HepG2 (cell line): ENCODE results near the gene MAGEB17. TPM values are rescaled to one million over a fixed set of nuclear protein-coding genes. Genes with fewer than 3 reads are reported as not detected.
"Not testable (repeated sequence)": the region's sequence is repeated elsewhere in the genome, so short reads cannot be mapped to it uniquely, and the experiment has no call there.

Source experiments
- ATAC-seq: fragments of 200-7000 bp; cut with Tn5 transposase; 3 replicates; pipeline ENCODE4 v1.9.1; 2020; ENCODE audit warnings: mild to moderate bottlenecking, moderate library complexity
- BruUV-seq: library from RNA; stranded (reverse); fragments of 400-500 nt; replicated peaks from 2 replicates; lab custom pipeline; 2021; lab: Mats Ljungman, UMichigan
- CTCF ChIA-PET: fragments of 300-600 bp; formaldehyde crosslinking; extraction: SDS; loops from one replicate; lab custom pipeline; 2021; ENCODE audit warnings: low total read pairs, inconsistent platforms, low intra/inter-chr PET ratio; lab: Yijun Ruan, JAX
- POLR2A ChIA-PET: fragments of 350-600 bp; sonication (Branson Sonifier 250); formaldehyde crosslinking; loops from one replicate; lab custom pipeline; 2020; ENCODE audit warnings: antibody characterized with exemption, inconsistent platforms; lab: Yijun Ruan, JAX
- DNase-seq: peaks from one replicate; pipeline ENCODE4 v3.0.0-alpha.2; 2015; ENCODE audit warnings: low spot score
- FAIRE-seq: peaks from 3 replicates; lab custom pipeline; 2011; peaks lifted over from hg19 to GRCh38; lab: Jason Lieb, UNC
- H2AFZ ChIP-seq: one replicate; pipeline ENCODE4 v1.6.1; 2011; ENCODE audit warnings: low read length, inconsistent platforms
- H3K27ac ChIP-seq: fragments of 300-600 bp; 3 replicates; pipeline ENCODE4 v1.8.0; 2011; ENCODE audit warnings: mixed run types, mild to moderate bottlenecking, mixed read lengths, low read length, inconsistent platforms; ENCODE audit not compliant: insufficient read depth; ENCODE audit errors: extremely low read length
- H3K27me3 ChIP-seq, 2 experiments: fragments of 200-600 bp in 1 of 2; 2 replicates in 1 of 2; 3 replicates in 1 of 2; pipeline versions ENCODE4 v1.6.0 to v1.8.0; 2011; ENCODE audit warnings: low read length in 2 of 2, mild to moderate bottlenecking in 2 of 2, moderate library complexity in 2 of 2, inconsistent platforms in 1 of 2; ENCODE audit not compliant: insufficient read depth in 2 of 2, control insufficient read depth in 1 of 2
- H3K36me3 ChIP-seq, 2 experiments: fragments of 200-600 bp in 1 of 2; replicated peaks in 1 of 2; 2 replicates in 1 of 2; 3 replicates in 1 of 2; pipeline versions ENCODE4 v1.5.1 to v1.8.0; 2011; ENCODE audit warnings: low read length in 2 of 2, inconsistent platforms in 1 of 2; ENCODE audit not compliant: insufficient read depth in 2 of 2, control insufficient read depth in 1 of 2
- H3K4me1 ChIP-seq: 2 replicates; pipeline ENCODE4 v1.5.1; 2012; ENCODE audit warnings: low read length, inconsistent platforms; ENCODE audit not compliant: insufficient read depth
- H3K4me2 ChIP-seq: 2 replicates; pipeline ENCODE4 v1.6.0; 2011; ENCODE audit warnings: low read depth, low read length, inconsistent platforms
- H3K4me3 ChIP-seq, 3 experiments: fragments of 200-600 bp in 1 of 3; sonication (generic), shearing (Covaris generic) in 1 of 3; replicated peaks in 1 of 3; 2 replicates each; pipeline ENCODE4 v1.5.1; 2011 to 2016; ENCODE audit warnings: low read length in 3 of 3, inconsistent platforms in 2 of 3, low read depth in 2 of 3, mild to moderate bottlenecking in 2 of 3, control low read depth in 1 of 3, mixed read lengths in 1 of 3; ENCODE audit not compliant: insufficient read depth in 1 of 3
- H3K79me2 ChIP-seq: one replicate; pipeline ENCODE4 v1.6.1; 2011; ENCODE audit warnings: low read length, inconsistent platforms; ENCODE audit not compliant: insufficient read depth
- H3K9ac ChIP-seq: 2 replicates; pipeline ENCODE4 v1.6.0; 2011; ENCODE audit warnings: mild to moderate bottlenecking, low read depth, low read length, inconsistent platforms; ENCODE audit not compliant: insufficient read depth
- H3K9me3 ChIP-seq: 2 replicates; pipeline ENCODE4 v1.5.1; 2012; ENCODE audit warnings: mild to moderate bottlenecking, low read length
- H4K20me1 ChIP-seq: 2 replicates; pipeline ENCODE4 v1.6.0; 2011; ENCODE audit warnings: inconsistent platforms, mild to moderate bottlenecking, low read length, moderate library complexity; ENCODE audit not compliant: insufficient read depth
- PTBP1 ChIP-seq: fragments of 200-400 bp; formaldehyde crosslinking; IDR thresholded peaks from 2 replicates; pipeline ENCODE4 v1.6.1; 2018; ENCODE audit warnings: low read length, low read depth; ENCODE audit not compliant: poor library complexity, severe bottlenecking
- ZKSCAN1 ChIP-seq: fragments of 150-350 bp; IDR thresholded peaks from 2 replicates; pipeline ENCODE4 v1.6.1; 2014; ENCODE audit warnings: low read length
- WGBS: methylation state at CpG from one replicate; pipeline ENCODE4 v1.1.6; 2017; ENCODE audit warnings: low lambda C conversion rate; 5-methylcytosine and 5-hydroxymethylcytosine counted together
- in situ Hi-C: cut with HindIII; loops from 2 replicates; pipeline ENCODE4 v1.10.0; 2017; ENCODE audit warnings: low pct_unique_long_range_greater_than_20kb; ENCODE audit not compliant: extremely low pct_ligation_motif_present
- intact Hi-C: fragments of 100-400 bp; cut with micrococcal nuclease; formaldehyde crosslinking; loops from one replicate; pipeline ENCODE4 v1.10.0; 2022; ENCODE audit not compliant: unreplicated experiment
- polyA plus RNA-seq, 8 experiments: library from polyadenylated mRNA; depleted of rRNA in 3 of 8; stranded (reverse) in 7 of 8; unstranded in 1 of 8; fragments of >200 nt; fragmentation: Illumina TruSeq in 4 of 8; extraction: Trizol in 4 of 8; gene quantifications; 2 replicates each; pipeline versions ENCODE4 v1.2.1 to v1.2.3, GENCODE V29; 2011 to 2016; ENCODE audit warnings: low read depth in 4 of 8, missing spikeins in 1 of 8, mixed read lengths in 1 of 8; ENCODE audit not compliant: insufficient read depth in 1 of 8
- total RNA-seq, 5 experiments: library from RNA; depleted of rRNA; stranded (reverse); fragments of >200 nt; fragmentation: Illumina TruSeq; extraction: Trizol; gene quantifications; 2 replicates each; pipeline ENCODE4 v1.2.3, GENCODE V29; 2016; ENCODE audit warnings: low read depth in 1 of 5
- TF ChIP-seq, protein P1 (sequence below): sonication (generic); formaldehyde crosslinking; IDR thresholded peaks from 2 replicates; pipeline ENCODE4 v1.4.0; 2020; ENCODE audit warnings: missing genetic modification reagents, borderline replicate concordance

Gene MAGEB17
- total and polyA plus RNA-seq, 2 of the 13 experiments (the other 11 are each of a cell fraction or from before 2014, with no cell fraction given): not detected

DNA sequence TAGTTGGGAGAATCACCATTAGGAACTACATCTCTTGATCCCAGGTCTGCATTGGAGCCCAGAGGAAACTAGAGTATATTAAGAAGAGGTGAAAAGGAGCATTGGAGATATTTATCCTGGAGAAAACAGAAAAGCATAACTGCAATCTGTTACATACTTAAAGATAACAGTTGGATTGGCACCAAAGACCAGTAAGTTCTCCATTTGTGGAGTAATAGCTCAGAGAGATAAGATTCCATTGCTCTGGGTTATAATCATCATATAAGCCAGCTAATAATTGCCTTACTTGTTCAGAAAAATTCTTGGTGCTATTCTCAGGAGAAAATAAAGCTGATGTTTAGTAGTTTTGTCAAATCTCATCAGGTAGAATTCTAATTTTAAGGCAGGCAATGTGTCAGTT lies 23.3 kb upstream of the MAGEB17 start (continued):
- TF ChIP-seq, protein P1, sequence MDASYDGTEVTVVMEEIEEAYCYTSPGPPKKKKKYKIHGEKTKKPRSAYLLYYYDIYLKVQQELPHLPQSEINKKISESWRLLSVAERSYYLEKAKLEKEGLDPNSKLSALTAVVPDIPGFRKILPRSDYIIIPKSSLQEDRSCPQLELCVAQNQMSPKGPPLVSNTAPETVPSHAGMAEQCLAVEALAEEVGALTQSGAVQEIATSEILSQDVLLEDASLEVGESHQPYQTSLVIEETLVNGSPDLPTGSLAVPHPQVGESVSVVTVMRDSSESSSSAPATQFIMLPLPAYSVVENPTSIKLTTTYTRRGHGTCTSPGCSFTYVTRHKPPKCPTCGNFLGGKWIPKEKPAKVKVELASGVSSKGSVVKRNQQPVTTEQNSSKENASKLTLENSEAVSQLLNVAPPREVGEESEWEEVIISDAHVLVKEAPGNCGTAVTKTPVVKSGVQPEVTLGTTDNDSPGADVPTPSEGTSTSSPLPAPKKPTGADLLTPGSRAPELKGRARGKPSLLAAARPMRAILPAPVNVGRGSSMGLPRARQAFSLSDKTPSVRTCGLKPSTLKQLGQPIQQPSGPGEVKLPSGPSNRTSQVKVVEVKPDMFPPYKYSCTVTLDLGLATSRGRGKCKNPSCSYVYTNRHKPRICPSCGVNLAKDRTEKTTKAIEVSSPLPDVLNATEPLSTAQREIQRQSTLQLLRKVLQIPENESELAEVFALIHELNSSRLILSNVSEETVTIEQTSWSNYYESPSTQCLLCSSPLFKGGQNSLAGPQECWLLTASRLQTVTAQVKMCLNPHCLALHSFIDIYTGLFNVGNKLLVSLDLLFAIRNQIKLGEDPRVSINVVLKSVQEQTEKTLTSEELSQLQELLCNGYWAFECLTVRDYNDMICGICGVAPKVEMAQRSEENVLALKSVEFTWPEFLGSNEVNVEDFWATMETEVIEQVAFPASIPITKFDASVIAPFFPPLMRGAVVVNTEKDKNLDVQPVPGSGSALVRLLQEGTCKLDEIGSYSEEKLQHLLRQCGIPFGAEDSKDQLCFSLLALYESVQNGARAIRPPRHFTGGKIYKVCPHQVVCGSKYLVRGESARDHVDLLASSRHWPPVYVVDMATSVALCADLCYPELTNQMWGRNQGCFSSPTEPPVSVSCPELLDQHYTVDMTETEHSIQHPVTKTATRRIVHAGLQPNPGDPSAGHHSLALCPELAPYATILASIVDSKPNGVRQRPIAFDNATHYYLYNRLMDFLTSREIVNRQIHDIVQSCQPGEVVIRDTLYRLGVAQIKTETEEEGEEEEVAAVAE (CRISPR knock-in tag): no peak
- TF ChIP-seq, all 625 proteins: peak for 0

DNA sequence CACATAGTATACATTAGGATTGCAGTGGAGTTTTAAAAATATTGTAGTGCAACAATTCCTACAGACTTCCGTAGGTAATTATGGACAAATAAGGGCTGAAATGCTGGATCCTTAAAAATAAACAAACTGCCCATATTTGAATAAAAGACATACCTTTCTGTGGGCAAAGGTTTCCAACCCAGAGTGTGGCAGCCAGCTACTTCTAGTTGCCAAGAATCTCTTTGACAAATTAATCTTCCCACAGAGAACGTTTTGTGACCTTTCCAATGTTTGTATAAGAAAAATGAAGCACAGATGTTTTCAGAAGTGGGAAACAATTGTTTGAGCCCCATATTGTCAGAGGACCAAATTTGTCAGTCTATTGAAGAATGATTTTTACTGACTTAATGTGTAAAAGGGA lies 22.9 kb upstream of the MAGEB17 start:
- Histone ChIP-seq H3K9me3 (no peaks in the 10 kb centered on the region), H3K27me3 (no peaks in the 10 kb centered on the region), H3K27ac (no peak overlapping the region), H4K20me1 (no peaks in the 10 kb centered on the region), H3K79me2 (no peaks in the 10 kb centered on the region), H3K4me1 (no peaks in the 10 kb centered on the region), H2AFZ (no peak overlapping the region), H3K4me2 (no peak overlapping the region), H3K9ac (no peak overlapping the region), H3K4me3 (no peak overlapping the region), H3K36me3 (no peaks in the 10 kb centered on the region)
- DNase-seq (no peak), FAIRE-seq (no peak), ATAC-seq (no peak)
- TF ChIP-seq PTBP1 (no peak), ZKSCAN1 (no peak)
- in situ Hi-C loops: no loop called here
- BruUV-seq: no TSS peak
- intact Hi-C loops: no loop called here
- ChIA-PET CTCF (no interaction called here), POLR2A (no interaction called here)
- WGBS: 3% methylated on average over 2 of the region's 2 CpGs

DNA sequence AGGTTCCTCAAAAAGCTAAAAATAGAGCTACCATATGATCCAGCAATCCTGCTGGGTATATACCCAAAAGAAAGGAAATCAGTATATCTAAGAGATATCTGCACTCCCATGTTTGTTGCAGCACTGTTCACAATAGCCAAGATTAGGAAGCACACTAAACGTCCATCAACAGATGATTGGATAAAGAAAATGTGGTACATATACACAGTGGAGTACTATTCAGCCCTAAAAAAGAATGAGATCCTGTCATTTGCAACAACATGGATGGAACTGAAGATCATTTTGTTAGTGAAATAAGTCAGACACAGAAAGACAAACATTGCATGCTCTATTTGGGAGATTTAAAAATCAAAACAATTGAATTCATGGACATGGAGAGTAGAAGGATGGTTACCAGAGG lies 22.2 kb upstream of the MAGEB17 start:
- POLR2A ChIA-PET, in situ Hi-C loops, H3K4me2 ChIP-seq, H3K27ac ChIP-seq, CTCF ChIA-PET, BruUV-seq, H4K20me1 ChIP-seq, H3K9ac ChIP-seq, H3K4me1 ChIP-seq, H3K27me3 ChIP-seq, DNase-seq, H3K36me3 ChIP-seq, ATAC-seq, intact Hi-C loops, H3K4me3 ChIP-seq, FAIRE-seq, H3K79me2 ChIP-seq, H3K9me3 ChIP-seq, H2AFZ ChIP-seq: not testable (repeated sequence)
- WGBS: 0% methylated on average over 1 of the region's 1 CpG
